GM21515 (cell line): ENCODE data around the gene SPINK6.

ENCODE experiments used
- ATAC-seq: cut with Tn5 transposase; IDR thresholded peaks from one replicate; pipeline ENCODE4 v1.9.1; 2021; ENCODE audit not compliant: unreplicated experiment

SPINK6 gene

GRCh38 chr5:148202531-148203203, at the start of gene SPINK6:
Gene SPINK6, plus strand, starts transcription at chr5:148203042. Its CDS starts 55 bp downstream, at chr5:148203097.
- ATAC-seq = no peak

- no peak for ATAC-seq
Measured at GRCh38 chr5:148156609-148157008, 46.2 kb upstream of the SPINK6 start.

- no peak for ATAC-seq
Measured at GRCh38 chr5:148162038-148162437, 40.8 kb upstream of the SPINK6 start.

- ATAC-seq = no peak
Measured at GRCh38 chr5:148163345-148163744, 39.5 kb upstream of the SPINK6 start.

GRCh38 chr5:148166550-148167283, 36.1 kb upstream of the SPINK6 start:
- no peak for ATAC-seq

GRCh38 chr5:148168246-148168645, 34.6 kb upstream of the SPINK6 start, which contains the start of gene SPINK14:
Gene SPINK14, plus strand, starts transcription at chr5:148168546. Its CDS starts 1,187 bp downstream, at chr5:148169733.
- ATAC-seq = no peak

- no peak for ATAC-seq
Measured at GRCh38 chr5:148172377-148172776, 30.5 kb upstream of the SPINK6 start.

- ATAC-seq = no peak
Measured at GRCh38 chr5:148176480-148176879, 26.4 kb upstream of the SPINK6 start.

GRCh38 chr5:148177207-148177606, 25.6 kb upstream of the SPINK6 start:
- ATAC-seq = no peak

- ATAC-seq = peak; percentile 79
Measured at GRCh38 chr5:148179234-148179824, 23.5 kb upstream of the SPINK6 start.

- no peak for ATAC-seq
Measured at GRCh38 chr5:148186248-148187003, 16.4 kb upstream of the SPINK6 start.

GRCh38 chr5:148191010-148191409, 11.8 kb upstream of the SPINK6 start:
- ATAC-seq = no peak

- no peak for ATAC-seq
Measured at GRCh38 chr5:148193202-148193601, 9.6 kb upstream of the SPINK6 start.

- ATAC-seq = no peak
Measured at GRCh38 chr5:148201151-148201550, 1.7 kb upstream of the SPINK6 start.

GRCh38 chr5:148205044-148205806, 2.4 kb downstream of the SPINK6 start:
- ATAC-seq = no peak

- ATAC-seq = no peak
Measured at GRCh38 chr5:148205865-148206264, 3.0 kb downstream of the SPINK6 start.

- no peak for ATAC-seq
Measured at GRCh38 chr5:148206620-148207019, 3.8 kb downstream of the SPINK6 start.

- no peak for ATAC-seq
Measured at GRCh38 chr5:148208226-148208625, 5.4 kb downstream of the SPINK6 start.

- no peak for ATAC-seq
Measured at GRCh38 chr5:148209151-148209770, 6.4 kb downstream of the SPINK6 start.

- ATAC-seq = no peak
Measured at GRCh38 chr5:148214665-148215185, 11.9 kb downstream of the SPINK6 start.
